ENCODE results near the gene CCDC127.

The CCDC127 gene

DNA sequence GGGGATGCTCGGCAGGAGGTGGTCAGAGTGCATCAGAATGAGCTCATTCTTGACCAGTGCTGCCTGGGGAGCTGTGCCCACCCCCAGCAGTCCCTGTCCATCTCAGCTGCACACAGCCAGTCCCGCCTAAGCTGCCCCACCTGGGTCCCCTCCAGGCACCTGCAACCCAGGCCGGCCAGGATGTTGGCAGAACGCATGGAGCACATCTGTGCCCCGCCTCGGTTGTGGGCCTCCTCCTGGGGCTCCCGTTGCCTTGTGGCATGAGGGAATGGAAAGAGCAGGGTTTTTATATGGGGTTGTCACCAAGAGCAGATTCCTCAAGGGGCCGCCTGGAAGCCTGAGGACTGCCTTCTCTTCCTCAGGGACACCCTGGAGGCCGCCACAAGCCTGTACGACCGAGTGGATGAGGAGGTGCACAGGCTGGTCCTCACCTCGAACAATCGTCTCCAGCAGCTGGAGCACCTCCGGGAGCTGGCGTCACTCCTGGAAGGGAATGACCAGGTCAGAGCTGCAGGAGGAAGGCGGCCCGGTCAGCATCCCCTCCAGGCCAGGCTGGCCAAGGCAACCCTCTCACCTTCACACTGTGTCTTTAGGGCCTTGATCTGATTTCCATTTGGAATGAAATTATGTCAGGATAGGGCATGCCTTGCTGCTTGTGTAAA, 61.4 kb downstream of the CCDC127 start:
- no peak for DNase-seq

DNA sequence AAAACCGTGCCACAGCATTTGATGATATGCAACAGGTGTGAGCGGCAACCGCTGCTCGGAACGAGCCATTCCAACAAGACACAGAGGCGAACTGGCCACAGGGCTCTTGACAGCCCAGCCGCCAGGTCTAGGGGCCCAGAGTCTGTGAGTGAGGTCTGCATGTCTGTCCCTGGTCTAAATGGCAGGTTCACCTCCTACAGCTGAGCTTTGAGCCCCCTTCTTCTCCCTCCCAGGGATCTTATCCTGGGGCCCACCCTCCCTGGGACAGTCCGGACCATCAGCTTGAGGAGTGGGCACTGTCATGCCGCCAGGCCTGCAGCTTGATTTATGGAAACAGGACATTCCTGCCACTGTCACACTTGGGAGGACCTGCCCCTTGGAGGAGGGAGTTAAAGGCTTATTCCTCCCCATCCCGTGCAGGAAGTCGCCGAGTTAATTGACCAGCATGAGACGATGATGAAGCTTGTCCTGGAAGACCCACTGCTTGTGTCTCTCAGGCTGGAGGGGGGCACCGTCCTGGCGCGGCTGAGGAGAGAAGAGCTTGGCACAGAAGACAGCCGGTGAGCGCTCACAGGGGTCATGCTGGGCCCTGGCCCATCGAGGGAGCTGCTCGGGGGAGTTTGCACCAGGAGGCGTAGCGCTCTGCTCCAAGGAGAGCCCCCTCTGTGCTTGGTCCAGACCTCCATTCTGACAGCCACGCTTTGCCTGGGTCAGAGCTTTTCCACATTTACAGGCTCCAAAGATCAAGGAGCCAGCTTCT, 62.1 kb downstream of the CCDC127 start:
- no peak for DNase-seq

DNA sequence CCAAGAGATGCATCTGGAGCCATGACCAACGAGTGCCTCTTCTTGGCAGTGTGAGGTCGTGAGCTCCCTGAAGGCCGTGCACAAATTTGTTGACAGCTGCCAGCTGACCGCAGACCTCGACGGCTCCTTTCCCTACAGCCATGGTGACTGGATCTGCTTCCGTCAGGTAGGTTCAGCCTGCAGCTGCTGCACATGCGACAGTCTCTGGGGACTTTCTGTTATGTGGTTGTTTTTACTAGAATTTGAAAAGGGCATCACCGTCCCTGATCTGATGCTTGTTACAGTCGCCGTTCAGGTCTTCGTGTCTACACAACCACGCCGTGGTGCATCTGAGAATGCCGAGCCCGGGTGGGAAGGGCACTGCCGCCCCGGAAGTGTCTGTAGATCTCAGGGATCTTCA, 63.1 kb downstream of the CCDC127 start:
- no peak for DNase-seq

DNA sequence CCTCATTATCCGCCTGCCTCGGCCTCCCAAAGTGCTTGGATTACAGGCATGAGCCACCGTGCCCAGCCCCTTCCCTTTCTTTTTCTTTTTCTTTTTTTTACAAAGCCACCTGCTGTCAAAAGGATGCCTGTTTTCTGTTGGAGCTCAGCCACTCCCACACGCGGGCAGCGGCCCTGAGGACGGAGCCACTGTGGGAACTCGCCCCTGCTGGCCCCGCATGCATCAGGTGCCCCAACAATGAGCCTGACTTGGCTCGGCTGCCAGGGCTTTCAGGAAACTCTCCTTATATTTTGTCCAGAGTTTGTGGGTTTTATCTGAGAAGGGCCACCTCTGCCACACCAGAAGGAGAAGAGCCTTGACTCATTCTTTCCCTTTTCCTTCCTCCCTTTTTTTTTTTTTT, 63.7 kb downstream of the CCDC127 start:
- DNase-seq = no peak

DNA sequence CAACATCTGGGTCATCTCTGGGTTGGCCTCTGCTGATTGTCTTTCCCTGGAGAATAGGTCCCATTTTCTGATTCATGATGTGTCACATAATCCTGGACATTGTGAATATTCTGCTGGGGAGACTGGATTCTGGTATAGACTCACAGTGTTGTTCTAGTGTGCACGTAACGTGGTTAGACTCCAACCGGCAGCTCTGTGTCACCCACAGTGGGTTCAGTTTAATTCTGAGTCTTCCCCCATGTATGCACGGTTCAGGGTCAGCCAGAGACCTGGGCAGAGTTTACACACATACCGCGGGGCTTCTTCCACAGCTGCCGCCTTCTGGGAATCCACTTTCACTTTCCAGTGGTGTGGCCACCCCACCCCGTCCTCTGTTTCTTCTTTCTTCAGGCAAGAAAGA, 64.7 kb downstream of the CCDC127 start:
- DNase-seq = no peak

DNA sequence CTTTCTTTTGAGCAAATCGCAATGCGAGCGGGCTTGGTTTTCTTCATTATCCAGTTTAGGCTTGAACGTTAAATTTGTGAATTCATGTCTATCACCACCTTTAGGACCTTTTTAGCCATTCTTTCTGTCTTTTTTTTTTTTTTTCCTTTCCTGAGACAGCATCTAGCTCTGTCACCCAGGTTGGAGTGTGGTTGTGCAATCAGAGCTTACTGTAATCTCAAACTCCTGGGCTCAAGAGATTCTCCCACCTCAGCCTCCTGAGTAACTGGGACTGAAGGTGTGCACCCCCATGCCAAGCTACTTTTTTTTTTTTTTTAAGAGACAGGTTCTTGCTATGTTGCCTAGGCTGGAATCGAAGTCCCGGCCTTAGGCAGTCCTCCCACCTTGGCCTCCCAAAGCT, 65.9 kb downstream of the CCDC127 start:
- DNase-seq = no peak

DNA sequence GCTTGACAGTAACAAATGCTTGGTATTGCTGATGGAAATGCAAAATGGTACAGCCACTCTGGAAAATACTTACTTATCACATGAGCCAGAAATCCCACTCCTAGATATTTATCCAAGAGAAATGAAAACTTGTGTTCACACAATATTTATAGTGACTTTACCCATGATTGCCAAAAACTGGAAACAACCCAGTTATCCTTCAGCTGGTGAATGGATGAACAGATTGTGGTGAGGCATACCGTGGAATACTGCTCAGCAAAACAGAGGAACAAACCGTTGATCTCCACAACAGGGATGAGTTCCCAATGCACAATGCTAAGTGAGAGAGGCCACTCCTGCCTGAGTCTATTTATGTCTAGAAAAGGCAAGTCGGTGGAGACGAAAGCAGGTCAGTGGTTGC, 67.2 kb downstream of the CCDC127 start:
- DNase-seq = no peak

DNA sequence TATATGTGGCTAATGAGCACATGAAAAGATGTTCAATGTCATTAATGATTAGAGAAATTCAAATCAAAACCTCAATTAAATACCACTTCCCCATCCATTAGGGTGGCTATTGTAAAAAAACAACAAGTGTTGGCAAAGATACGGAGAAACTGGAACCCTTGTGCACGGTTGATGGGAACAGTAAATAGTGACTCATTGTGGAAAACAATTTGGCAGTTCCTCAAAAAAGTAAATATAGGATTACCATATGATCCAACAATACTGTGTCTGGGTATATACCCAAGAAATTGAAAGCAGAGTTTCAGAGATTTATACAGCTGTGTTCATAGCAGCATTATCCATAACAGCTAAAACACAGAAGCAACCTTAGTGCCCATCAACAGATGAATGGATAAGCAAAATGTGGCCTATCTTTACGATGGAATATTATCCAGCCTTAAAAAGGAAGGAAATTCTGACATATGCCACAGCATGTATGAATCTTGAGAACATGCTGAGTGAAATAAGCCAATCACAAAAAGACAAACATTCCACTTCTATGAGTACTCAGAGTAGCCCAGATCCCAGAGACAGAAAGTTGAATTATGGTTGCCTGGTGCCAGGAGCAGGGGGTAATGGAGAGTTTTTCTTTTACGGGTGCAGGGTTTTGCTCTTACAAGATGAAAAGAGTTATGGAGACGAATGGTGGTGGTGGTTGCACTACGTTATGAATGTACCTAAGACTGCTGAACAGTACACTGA, 68.0 kb downstream of the CCDC127 start:
- DNase-seq = no peak

DNA sequence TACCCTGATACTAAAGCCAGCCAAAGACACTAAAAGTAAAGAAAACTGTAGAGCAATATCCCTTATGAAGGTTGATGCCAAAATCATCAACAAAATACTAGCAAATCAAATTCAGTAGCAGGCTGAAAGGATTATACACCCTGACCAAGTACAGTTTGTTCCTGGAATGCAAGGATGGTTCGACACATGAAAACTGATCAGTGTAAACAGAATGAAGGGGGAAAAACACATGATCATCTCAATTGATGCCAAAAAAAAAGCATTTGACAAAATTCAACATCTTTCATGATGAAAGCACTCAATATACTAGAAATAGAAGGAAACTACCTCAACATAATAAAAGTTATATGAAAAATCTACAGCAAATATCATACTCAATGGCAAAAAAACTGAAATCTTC, 70.2 kb downstream of the CCDC127 start:
- DNase-seq = no peak
